ENCODE measurements around the gene NAPSA. TPM values are rescaled to one million over a fixed set of nuclear protein-coding genes. Genes with fewer than 3 reads are reported as not detected.
A peak's percentile ranks its signal among the peaks of the same experiment; 100 is the strongest.

Gene NAPSA
- total RNA-seq, 1 donor from 2014 or later, result 0.27 TPM

DNA sequence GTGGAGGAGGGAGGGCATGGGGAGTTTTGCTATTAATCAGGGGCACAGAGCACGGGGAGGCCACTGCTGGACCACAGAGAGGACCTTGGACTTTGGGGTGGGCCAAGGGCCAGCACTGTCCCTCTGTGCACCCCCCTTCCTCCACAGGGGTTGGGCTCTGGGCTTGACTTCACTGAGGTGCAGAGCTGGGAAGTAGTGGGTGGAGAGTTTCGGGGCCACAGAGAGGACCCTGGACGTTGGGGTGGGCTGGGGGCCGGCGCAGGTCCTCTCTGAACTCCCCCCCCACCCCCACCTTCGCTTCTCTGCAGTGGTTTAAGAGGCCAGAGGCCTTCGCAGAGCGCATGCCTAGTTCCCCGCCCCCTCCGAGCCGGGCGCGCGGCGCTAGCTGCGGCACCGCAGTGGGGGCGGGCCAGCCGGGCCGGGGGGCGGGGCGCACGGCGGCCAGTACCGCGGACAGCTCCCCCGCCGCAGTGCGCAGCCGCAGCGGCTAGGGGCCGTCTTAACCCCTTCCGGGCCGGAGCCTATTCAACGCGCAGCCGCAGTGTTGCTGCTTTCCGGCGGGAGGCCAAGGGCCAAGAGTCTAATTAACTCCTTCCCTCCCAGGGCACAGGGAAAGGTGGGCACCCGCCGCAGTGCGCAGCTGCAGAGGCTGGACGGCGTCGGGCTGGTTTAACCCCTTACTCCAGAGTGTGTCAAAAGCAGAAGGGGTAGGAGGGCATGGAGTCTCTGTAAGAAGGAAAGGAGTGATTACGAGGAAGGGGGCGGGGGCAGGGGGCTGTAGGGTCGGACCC lies 39.9 kb downstream of the NAPSA start:
- ATAC-seq (peak; percentile 30), DNase-seq (ENCODE audit: missing footprints) (peak; percentile 79)
- intact Hi-C loops (cut with DNase I), result no loop called here

DNA sequence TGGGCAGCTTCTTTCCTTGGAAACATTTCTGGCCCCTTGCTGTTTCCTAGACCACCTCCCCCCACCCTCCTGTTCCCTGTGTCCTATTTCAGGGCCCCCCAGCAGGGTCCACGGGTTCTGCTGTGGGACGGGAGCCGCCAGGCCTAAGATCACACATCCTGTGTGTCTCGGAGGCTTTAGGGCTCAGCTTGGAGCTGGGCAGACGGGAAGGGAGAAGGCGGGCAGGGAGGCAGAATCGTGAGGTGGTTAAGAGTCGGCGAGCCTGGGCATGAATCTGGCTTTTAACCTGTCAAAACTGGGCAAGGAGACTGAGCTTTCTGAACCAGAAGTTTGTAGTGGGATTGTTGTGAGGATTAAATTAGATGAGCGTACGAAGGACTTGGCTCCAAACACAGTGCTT lies 41.1 kb downstream of the NAPSA start:
- DNase-seq (ENCODE audit: missing footprints), result no peak
- intact Hi-C loops (cut with DNase I), result no loop called here
- ATAC-seq, result no peak

DNA sequence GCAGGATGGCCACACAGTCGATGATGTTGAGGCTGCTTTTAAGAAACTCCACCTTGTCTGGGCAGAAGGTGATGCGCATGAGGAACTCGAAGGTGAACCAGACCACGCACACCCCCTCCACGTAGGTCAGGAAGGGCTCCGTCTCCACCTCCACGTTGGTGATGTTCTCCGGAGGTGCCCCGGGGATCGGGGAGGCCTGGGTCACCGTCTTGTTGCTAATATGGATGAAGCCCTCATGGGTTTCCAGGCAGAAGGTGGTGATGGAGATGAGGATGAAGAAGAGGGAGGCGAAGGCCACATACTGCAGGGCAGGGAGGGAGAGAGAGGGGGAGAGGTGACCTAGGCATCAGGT lies 41.7 kb downstream of the NAPSA start:
- ATAC-seq (no peak), DNase-seq (ENCODE audit: missing footprints) (no peak)
- intact Hi-C loops (cut with DNase I), result no loop called here

DNA sequence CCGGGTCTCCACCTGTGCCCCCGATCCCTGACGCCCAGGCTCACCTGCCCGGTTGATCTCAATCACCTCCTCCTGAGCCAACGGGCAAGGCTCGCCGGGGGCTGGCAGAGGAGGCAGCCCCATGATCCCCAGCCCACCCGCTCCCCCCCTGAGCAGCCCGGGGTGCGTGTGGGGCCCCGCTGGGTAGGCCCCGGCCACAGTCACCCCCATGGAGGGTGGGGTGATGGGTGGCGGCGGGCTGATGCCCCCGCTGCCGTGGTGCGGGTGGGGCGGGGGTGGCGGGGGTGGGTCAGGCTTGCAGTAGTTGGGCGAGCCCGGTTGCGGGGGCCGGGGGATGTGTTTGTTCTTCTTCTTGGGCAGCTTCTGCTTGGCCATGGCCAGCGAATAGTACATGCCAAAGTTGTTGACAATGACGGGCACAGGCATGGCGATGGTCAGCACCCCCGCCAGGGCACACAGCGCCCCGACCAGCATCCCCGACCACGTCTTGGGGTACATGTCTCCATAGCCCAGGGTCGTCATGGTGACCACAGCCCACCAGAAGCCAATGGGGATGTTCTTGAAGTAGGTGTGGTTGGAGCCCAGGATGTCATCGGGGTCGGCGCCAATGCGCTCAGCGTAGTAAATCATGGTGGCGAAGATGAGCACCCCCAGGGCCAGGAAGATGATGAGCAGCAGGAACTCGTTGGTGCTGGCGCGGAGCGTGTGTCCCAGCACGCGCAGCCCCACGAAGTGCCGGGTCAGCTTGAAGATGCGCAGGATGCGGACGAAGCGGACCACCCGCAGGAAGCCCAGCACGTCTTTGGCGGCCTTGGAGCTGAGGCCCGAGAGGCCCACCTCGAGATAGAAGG lies 42.3 kb downstream of the NAPSA start:
- DNase-seq (ENCODE audit: missing footprints) (no peak), ATAC-seq (no peak)
- intact Hi-C loops (cut with DNase I), result no loop called here

DNA sequence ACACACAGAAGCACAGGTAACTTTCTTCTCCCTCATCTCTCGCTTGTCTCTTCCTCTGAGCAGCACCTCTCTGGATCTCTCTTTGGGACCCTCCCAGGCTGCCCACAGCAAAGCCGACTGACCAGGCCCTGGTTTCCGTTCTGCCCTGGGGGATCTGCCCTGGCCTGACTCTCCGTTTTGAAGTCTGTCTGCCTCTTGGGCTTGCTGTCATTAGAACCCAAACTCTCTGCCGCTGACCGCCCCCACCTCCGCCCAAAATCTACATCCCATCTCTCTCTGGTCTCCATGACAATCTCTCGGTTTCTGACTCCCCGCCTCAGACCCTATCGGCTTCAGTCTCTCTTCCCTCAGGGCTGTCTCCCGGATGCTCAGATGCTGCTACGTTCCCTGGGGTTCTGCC lies 43.2 kb downstream of the NAPSA start:
- ATAC-seq (no peak), DNase-seq (ENCODE audit: missing footprints) (no peak)
- intact Hi-C loops (cut with DNase I), result no loop called here

DNA sequence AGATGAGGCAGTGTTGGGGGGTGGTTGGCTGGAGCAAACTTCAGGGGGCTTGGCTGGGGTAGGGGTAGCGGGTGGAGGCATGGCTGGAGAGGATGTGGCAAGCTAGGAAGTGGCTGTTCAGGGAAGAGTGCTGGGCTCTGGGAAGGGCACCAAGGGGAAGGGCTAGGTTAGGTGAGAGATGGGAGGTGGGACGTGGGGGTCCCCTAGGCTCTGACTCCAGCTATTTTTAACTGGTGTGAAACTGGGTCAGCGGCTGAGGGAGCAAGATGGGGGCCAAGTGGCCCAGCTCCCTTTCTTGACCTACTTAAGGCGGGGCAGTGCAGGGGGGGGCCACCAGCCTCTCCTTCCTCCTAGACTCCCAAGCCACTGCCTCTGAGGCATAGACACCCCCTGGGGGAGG lies 43.6 kb downstream of the NAPSA start:
- DNase-seq (ENCODE audit: missing footprints) (no peak), ATAC-seq (no peak)
- intact Hi-C loops (cut with DNase I), result no loop called here

DNA sequence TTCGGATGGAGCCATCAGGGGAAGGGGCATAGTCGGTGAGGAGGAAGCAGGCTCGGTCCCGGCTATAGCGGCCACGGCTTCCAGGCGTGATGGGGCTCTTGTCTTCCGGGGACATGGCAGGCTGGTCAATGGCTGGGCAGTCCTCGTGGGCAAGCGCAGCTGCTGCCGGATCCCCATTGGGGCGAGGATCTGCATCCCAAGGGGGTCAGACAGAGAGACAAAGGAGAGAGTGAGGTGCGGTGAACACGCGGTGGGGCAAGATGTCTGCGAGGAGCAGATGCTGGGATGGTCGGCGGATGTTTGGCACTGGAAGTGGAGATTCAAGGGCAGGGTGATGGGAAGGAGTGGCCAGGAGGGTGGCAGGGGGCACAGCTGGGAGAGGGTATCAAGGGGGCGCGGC lies 44.8 kb downstream of the NAPSA start:
- intact Hi-C loops (cut with DNase I), result no loop called here
- ATAC-seq (no peak), DNase-seq (ENCODE audit: missing footprints) (no peak)

DNA sequence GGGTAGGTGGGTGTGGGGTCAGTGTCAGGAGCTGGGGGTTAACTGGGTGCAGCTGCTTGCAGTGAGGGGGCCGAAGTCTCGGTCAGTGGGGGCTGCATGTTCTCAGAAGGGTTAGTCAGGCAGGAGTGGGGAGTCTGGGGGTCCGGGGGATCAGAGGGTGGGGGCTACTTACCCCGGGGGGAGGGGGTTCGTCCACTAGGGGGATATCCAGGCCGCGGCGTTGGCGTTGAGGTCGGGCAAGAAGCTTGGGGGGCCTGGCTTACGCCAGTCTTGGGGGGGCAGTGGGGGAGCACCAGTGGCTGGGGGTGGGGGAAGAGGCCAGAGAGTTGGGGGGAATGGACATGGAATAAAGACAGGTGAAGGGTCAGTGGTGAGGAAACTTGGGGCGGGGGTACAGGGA lies 45.4 kb downstream of the NAPSA start:
- ATAC-seq (no peak), DNase-seq (ENCODE audit: missing footprints) (no peak)
- intact Hi-C loops (cut with DNase I), result no loop called here

DNA sequence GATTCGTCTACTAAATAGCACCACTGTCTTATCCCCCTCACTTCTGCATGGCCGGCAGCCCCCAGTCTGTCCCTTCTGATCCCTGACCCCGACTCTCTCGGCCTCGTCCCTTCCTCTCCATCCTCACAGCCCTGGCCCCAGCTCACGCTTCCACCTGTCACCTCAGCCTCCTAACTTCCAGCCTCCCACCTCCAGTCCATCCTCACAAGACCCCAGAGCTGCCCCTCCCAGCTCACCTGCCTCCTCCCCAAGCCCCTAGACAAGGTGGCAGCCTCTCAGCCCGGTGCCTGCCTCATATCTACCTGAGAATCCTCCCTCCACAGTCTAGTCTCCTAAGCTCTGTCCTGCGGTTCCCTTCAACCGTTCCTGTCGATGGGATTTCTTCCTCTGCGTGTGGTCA lies 46.3 kb downstream of the NAPSA start:
- no peak for DNase-seq (ENCODE audit: missing footprints)
- no peak for ATAC-seq
- intact Hi-C loops (cut with DNase I), result no loop called here

DNA sequence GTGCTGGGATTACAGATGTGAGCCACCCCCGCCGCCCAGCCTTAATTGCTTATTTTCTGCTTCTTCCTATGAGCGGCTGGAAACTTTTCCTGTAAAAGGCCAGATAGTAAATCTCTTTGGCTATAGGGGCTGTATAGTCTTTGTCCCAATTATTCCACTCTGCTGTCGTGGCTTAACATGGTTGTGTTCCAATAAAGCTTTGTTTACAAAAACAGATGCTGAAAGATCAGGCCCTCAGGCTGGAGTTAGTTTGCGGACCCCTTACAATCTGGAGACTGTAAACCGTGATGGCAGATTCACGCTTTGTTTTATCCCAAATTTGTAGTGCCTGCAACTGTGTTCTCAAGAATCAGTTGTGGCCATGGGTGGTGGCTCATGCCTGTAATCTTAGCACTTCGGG lies 47.0 kb downstream of the NAPSA start:
- intact Hi-C loops (cut with DNase I), result no loop called here
- ATAC-seq, result no peak

DNA sequence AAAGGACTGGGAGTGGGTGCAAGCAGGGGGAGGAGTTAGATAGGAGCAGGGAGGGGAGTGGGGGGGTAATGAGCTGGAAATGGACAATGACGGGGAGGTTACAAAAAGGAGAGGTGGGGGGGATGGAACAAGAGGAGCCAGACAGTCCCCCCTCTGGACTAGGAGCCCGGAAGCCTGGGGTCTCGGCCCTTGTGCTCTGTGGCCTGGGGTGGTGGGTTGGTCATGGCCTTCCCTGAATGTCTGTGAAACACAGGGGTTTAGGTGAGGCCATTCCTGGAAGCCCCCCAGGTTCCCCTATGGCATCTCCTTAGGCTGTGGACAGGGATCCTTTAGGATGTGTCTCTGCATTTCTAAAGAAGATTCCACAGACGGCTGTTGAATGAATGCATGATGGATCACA lies 48.3 kb downstream of the NAPSA start:
- DNase-seq (ENCODE audit: missing footprints) (no peak), ATAC-seq (no peak)
- intact Hi-C loops (cut with DNase I), result no loop called here

More for the DNA sequence above, 47.0 kb downstream of the NAPSA start:
- no peak for DNase-seq (ENCODE audit: missing footprints)

DNA sequence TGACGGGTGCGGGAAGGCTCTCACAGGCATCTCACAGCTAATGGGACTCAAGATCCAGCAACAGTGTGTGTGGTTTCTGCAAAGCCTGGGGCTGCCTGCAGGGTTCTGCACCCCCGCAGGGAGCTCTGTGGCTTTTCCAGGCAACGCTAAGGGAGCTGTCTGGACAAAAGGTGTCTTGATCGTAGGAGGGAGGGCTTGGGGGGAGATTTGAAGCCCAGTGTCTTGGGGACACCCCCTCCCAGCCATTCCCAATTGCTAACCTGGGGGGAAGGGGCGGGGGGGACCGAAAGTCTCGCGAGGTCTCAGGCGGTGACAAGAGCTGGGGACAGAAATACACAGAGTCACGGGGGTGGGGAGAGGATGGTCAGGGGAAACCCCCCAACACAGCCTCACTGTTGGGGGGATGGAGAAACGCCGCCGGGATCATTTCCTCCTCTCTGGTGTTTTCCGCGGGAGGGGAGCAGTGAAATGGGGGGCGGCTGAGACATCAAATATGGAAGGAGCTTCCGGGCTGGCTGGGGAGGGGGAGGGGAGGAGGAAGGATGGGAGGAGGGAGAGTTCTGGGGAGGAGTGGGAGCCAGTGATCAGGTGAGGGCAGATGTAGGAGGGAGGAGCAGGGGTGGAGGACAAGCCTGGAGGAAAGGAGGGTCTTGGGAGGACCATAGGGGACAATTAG lies 49.5 kb downstream of the NAPSA start:
- ATAC-seq (no peak), DNase-seq (ENCODE audit: missing footprints) (no peak)
- intact Hi-C loops (cut with DNase I), result no loop called here

DNA sequence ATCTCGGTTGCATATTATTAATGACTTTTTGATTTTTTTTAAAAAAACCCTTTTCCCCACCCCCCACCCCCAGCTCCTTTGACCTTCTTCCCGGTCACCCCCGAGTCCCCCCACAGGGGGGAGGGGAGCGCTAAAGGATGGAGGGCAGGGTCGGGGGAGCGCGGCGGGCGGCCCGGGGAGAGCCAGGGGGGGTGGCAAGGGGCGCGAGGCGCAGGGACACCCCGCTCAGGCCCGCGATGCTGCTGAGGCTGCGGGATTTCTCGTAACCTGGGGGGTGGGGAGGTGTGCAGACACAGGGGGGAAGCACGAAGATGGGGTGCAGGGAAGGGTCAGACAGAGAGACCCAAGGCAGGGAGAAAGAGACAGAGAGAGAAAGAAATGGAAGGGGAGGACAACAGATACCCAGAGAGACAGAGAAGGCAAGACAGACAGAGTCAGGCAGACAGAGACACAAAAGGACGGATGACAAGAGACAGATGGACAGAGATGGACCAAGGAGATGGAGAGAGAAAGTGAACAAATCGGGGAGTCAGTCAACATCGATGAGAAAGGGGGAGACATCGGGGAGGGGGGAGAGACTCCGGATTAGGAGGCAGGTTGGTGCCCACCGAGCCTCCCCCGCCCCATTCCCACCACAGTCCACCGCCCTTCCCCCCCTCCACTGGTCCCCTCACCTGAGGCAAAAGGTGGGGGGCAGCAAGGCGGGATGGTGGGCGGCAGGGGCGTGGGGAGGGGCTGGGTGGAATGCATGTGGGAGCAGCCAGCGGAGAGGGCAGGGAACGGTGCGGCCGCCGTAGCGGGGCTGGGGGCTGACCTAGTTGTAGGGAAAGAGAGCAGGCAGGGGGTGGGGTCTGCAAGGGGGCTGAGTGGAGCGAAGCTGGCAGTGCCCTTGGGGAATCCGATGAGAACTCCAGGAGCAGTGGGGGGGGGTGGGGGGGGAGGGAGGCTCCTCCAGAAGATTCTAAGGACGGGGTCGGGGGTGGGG lies 50.4 kb downstream of the NAPSA start:
- ATAC-seq, result no peak
- intact Hi-C loops (cut with DNase I), result no loop called here
- DNase-seq (ENCODE audit: missing footprints), result no peak

DNA sequence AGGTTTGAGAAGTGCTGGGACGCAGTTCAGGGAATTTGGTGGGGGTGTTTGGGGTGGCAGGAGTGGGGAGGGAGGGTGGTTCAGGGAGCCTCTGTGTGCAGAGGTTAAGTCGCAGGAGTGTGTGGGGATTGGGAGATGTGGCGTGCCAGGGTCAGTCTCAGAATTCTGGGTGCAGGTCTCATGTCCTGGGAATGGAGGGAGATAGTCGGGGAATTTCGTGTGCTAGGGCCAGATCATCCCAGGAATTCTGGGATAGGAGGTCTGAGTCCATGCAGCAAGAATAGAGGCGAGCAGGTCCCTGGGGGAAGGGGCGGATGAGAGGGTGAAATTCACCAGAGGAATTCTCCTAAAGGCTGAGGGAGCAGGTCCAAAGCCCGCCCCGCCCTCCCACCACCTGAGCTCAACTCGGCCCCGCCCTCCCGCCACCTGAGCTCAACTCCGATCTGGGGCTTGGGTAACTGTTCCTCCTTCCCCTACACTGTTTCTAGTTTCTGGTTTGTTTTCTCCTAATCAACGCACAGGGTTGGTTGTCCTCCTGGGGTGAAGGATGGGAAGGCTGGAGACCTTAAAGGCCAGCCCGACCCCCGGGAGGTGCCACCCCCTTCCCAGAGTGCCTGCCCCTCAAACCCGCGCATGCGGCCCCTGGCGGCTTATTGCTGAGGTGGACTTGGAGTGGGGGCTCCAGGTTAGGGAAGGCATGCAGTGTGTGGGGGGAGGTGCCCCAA lies 51.5 kb downstream of the NAPSA start:
- no peak for DNase-seq (ENCODE audit: missing footprints)
- intact Hi-C loops (cut with DNase I), result no loop called here
- ATAC-seq, result no peak

DNA sequence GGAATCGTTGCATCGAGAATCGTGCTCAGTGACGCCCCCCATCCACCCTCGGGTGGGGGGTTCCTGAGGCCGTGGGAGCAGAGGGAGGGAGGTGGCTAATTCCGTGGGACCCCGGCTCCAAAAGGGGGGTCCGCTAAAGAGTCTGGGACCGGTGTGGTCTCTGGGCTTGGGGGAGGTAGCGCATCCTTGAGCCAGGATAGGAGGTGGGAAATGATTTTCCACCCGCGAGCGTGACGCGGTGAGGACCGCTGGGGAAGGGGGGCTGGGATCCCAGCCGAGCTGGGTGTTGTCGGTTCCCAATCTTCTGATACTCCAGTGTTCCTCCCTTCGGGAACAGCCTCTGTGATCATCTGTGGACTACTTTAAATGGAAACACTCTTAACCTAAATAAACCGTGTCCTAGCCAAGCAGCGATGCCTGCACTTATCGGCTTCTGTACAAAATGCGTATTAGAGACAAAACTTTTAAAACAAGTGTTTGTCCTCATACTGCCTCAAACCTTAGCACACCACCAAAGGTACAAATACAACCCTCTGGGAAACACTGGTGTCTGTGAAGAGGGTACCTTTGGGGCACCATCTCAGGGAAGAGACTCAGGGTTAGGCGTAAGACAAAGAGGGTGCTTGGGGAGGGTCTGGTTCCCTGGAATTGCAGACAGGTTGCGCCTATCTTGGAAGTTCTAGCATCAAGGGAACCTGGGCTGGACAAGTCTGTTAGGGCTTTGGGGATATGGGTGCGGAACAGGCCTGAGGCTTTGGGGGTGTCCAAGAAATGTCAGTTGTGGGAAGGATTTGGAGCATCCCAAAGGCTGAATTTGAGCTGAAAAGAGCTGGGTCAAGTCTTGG lies 52.2 kb downstream of the NAPSA start:
- ATAC-seq (no peak), DNase-seq (ENCODE audit: missing footprints) (no peak)
- intact Hi-C loops (cut with DNase I), result no loop called here

DNA sequence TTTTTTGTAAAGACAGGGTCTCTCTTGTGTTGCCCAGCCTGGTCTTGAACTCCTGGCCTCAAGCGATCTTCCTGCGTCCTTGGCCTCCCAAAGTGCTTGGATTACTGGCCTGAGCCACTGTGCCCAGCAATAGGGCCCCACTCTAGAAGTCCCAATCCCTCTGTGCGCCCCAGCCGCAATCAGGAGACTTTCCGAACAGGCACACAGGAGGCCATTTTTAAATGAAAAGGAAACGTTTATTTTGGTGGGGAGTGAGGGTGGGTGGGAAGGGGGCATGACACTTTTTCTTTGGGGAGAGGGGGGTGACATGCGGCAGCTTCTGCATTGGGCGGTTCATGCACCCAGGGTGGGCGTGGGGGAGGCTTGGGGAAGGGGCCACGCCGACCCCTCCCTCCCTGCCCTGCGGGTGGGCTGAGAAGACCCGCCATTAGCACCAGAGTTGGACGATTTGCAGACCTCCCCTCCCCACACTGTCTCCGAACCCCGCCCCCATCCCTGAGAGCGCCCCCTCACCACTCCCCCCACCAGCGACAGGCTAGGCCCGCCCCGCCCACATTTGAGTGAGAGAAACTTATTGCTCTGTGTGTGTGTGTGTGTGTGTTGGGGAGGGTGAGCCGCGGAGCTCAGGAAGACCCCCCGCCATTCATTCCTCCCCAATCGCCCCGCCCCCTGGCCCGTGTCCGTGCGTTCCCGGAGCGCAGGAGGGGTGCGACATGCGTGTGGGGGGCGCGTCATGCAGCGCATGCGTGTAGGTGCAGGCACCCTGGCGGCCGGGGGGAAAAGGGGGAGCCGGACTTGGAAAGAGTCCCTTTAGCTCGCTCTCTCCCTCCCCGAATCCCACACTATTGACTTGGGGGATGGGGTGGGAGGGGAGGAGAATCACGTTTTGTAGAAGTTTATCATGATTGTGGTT lies 53.5 kb downstream of the NAPSA start:
- DNase-seq (ENCODE audit: missing footprints), result no peak
- no peak for ATAC-seq
- intact Hi-C loops (cut with DNase I), result no loop called here

Measured in Right ventricle myocardium inferior (tissue), 1 donor.